Measurements from ENCODE around the gene HMGA1. TPM values are rescaled to one million over a fixed set of nuclear protein-coding genes. Genes with fewer than 3 reads are reported as not detected.

The HMGA1 gene
- total and polyA plus RNA-seq, 2 of the 13 experiments (the other 11 are each of a cell fraction or from before 2014, with no cell fraction given): 117 to 145 TPM

- no peak overlapping the region for H3K4me3 ChIP-seq (replicated peaks in 1 of 3; ENCODE audit: insufficient read depth in 1 of 3, low read depth in 2 of 3, low read length in 3 of 3)
- no peak for DNase-seq (ENCODE audit: low spot score)
- H2AFZ ChIP-seq (ENCODE audit: low read length): no peak overlapping the region
- no peaks in the 10 kb centered on the region for H3K9me3 ChIP-seq (ENCODE audit: low read length)
- TF ChIP-seq ATF7 (IDR thresholded peaks at IDR 0.05): peak; percentile 72; the same call in 1 of the 2 replicates
- TF ChIP-seq ATF7 (CRISPR knock-in tag; IDR thresholded peaks at IDR 0.05): no peak
- no peak for TF ChIP-seq ELF4 (CRISPR knock-in tag; IDR thresholded peaks at IDR 0.05; ENCODE audit: borderline replicate concordance)
- TF ChIP-seq CREB1 (IDR thresholded peaks at IDR 0.05): peak; percentile 1; the same call in 1 of the 2 replicates
- no peak for TF ChIP-seq CREB1 (CRISPR knock-in tag; IDR thresholded peaks at IDR 0.05)
- no peak for TF ChIP-seq TAF1 (CRISPR knock-in tag; IDR thresholded peaks at IDR 0.05)
- no peaks in the 10 kb centered on the region for H3K79me2 ChIP-seq (ENCODE audit: insufficient read depth, low read length)
- H3K9ac ChIP-seq (ENCODE audit: insufficient read depth, low read depth, low read length): no peak overlapping the region
- no peak for ATAC-seq
- BruUV-seq (replicated peaks): no TSS peak
- in situ Hi-C loops (cut with HindIII; ENCODE audit: extremely low pct_ligation_motif_present, low pct_unique_long_range_greater_than_20kb) (no loop called here), intact Hi-C loops (cut with micrococcal nuclease; ENCODE audit: unreplicated experiment) (loop anchor here (2.0 kb wide), 1 partner anchor 35 kb away; the partner anchor contains the start of gene HMGA1)
- 71% methylated on average over 4 of the region's 4 CpGs for WGBS (ENCODE audit: low lambda C conversion rate)
- peaks cover 2 to 10% of the 10 kb centered on the region in 2 experiments; a peak in 3 of 5 replicates for H3K27me3 ChIP-seq (ENCODE audit: control insufficient read depth in 1 of 2, insufficient read depth in 2 of 2, low read length in 2 of 2)
- no peak overlapping the region for H3K4me2 ChIP-seq (ENCODE audit: low read depth, low read length)
- no peaks in the 10 kb centered on the region for H3K36me3 ChIP-seq (replicated peaks in 1 of 2; ENCODE audit: control insufficient read depth in 1 of 2, insufficient read depth in 2 of 2, low read length in 2 of 2)
- peaks cover 10% of the 10 kb centered on the region; the same call in 1 of the 2 replicates for H3K4me1 ChIP-seq (ENCODE audit: insufficient read depth, low read length)
- ChIA-PET CTCF (ENCODE audit: low intra/inter-chr PET ratio, low total read pairs) (no interaction called here), POLR2A (interaction anchor here (1.5 to 2.4 kb wide), 2 partner anchors 35 to 213 kb away, joined by 4 to 6 read pairs; partner anchors contain the start of gene HMGA1)
- no peak for FAIRE-seq
- no peaks in the 10 kb centered on the region for H4K20me1 ChIP-seq (ENCODE audit: insufficient read depth, low read length)
- no peak overlapping the region for H3K27ac ChIP-seq (ENCODE audit: extremely low read length, insufficient read depth, low read length)
Observed at GRCh38 chr6:34201455-34202107, 35.1 kb upstream of the HMGA1 start.

DNA sequence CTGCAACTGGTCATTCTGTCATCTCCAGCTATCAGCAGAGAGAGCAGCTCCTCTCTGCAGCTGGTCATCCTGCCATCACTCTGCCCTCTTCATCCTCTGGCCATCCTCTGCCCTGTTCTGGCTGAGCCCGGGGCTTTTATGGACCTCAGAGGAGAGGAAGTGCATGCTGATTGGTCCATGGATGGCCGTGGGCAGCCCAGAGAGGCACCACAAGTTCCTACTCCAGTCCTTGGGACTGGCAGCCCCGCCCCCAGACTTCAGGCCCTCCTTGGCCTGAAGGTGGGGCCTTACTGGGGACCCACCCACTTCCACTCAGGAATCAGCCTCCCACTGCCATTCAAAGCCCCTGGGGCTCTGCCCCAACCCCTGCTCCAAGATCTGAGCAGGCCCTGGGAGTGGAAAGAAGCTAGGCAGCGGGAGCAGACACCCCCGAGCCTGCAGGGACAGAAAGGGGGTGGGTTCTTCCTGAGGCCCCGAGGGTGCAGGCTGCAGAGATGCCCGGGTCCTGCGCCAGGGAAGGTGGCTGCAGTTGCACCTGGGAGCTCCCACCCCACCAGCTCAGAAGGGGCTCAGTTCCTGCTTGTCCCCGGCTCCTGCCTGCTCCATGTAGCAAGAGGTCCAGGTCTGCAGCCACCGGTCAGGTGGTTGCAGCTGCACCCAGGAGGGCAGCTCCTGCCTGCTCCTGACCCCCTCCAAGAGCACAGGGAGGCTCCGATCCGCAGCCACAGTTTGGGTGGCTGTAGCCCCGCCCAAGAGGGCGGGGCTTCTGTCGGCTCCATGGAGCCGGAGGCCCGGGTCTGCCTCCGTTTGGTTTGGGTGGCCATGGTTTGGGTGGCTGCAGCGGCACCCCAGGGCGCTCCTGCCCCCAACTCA, 34.1 kb upstream of the HMGA1 start:
- peak; percentile 71 for ATAC-seq
- Histone ChIP-seq H2AFZ (ENCODE audit: low read length) (no peak overlapping the region), H3K9ac (ENCODE audit: insufficient read depth, low read depth, low read length) (no peak overlapping the region), H3K27ac (ENCODE audit: extremely low read length, insufficient read depth, low read length) (no peak overlapping the region), H3K4me1 (ENCODE audit: insufficient read depth, low read length) (peaks cover 6% of the 10 kb centered on the region; the same call in 1 of the 2 replicates), H3K27me3 (ENCODE audit: control insufficient read depth in 1 of 2, insufficient read depth in 2 of 2, low read length in 2 of 2) (peaks cover under 1 to 17% of the 10 kb centered on the region in 2 experiments; a peak in 3 of 5 replicates), H3K36me3 (replicated peaks in 1 of 2; ENCODE audit: control insufficient read depth in 1 of 2, insufficient read depth in 2 of 2, low read length in 2 of 2) (no peaks in the 10 kb centered on the region), H3K4me2 (ENCODE audit: low read depth, low read length) (peak overlapping the region; percentile 59), H4K20me1 (ENCODE audit: insufficient read depth, low read length) (no peaks in the 10 kb centered on the region), H3K4me3 (replicated peaks in 1 of 3; ENCODE audit: insufficient read depth in 1 of 3, low read depth in 2 of 3, low read length in 3 of 3) (peak overlapping the region in 2 of 3 experiments; percentile 3 to 45; a peak in 2 of 6 replicates), H3K9me3 (ENCODE audit: low read length) (no peaks in the 10 kb centered on the region), H3K79me2 (ENCODE audit: insufficient read depth, low read length) (no peaks in the 10 kb centered on the region)
- DNase-seq (ENCODE audit: low spot score): no peak
- POLR2A ChIA-PET: interaction anchor here (1.5 to 2.4 kb wide), 2 partner anchors 34 to 212 kb away, joined by 4 to 6 read pairs; partner anchors contain the start of gene HMGA1
- intact Hi-C loops (cut with micrococcal nuclease; ENCODE audit: unreplicated experiment): no loop called here
- 11% methylated on average over 8 of the region's 20 CpGs for WGBS (ENCODE audit: low lambda C conversion rate)
- no peak for FAIRE-seq
- CTCF ChIA-PET (ENCODE audit: low intra/inter-chr PET ratio, low total read pairs): no interaction called here
- in situ Hi-C loops (cut with HindIII; ENCODE audit: extremely low pct_ligation_motif_present, low pct_unique_long_range_greater_than_20kb): no loop called here
- BruUV-seq (replicated peaks): no TSS peak
- no peak for TF ChIP-seq ONECUT2 (CRISPR knock-in tag; IDR thresholded peaks at IDR 0.05)
- no peak for TF ChIP-seq FOXM1 (CRISPR knock-in tag; IDR thresholded peaks at IDR 0.05)
- TF ChIP-seq, protein P1, sequence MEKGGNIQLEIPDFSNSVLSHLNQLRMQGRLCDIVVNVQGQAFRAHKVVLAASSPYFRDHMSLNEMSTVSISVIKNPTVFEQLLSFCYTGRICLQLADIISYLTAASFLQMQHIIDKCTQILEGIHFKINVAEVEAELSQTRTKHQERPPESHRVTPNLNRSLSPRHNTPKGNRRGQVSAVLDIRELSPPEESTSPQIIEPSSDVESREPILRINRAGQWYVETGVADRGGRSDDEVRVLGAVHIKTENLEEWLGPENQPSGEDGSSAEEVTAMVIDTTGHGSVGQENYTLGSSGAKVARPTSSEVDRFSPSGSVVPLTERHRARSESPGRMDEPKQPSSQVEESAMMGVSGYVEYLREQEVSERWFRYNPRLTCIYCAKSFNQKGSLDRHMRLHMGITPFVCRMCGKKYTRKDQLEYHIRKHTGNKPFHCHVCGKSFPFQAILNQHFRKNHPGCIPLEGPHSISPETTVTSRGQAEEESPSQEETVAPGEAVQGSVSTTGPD (CRISPR knock-in tag; IDR thresholded peaks at IDR 0.05): no peak
- no peak for TF ChIP-seq FOSL1 (CRISPR knock-in tag; IDR thresholded peaks at IDR 0.05; ENCODE audit: borderline replicate concordance)
- TF ChIP-seq, protein P2, sequence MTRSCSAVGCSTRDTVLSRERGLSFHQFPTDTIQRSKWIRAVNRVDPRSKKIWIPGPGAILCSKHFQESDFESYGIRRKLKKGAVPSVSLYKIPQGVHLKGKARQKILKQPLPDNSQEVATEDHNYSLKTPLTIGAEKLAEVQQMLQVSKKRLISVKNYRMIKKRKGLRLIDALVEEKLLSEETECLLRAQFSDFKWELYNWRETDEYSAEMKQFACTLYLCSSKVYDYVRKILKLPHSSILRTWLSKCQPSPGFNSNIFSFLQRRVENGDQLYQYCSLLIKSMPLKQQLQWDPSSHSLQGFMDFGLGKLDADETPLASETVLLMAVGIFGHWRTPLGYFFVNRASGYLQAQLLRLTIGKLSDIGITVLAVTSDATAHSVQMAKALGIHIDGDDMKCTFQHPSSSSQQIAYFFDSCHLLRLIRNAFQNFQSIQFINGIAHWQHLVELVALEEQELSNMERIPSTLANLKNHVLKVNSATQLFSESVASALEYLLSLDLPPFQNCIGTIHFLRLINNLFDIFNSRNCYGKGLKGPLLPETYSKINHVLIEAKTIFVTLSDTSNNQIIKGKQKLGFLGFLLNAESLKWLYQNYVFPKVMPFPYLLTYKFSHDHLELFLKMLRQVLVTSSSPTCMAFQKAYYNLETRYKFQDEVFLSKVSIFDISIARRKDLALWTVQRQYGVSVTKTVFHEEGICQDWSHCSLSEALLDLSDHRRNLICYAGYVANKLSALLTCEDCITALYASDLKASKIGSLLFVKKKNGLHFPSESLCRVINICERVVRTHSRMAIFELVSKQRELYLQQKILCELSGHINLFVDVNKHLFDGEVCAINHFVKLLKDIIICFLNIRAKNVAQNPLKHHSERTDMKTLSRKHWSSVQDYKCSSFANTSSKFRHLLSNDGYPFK (CRISPR knock-in tag; IDR thresholded peaks at IDR 0.05; ENCODE audit: borderline replicate concordance): peak; percentile 21; the same call in 1 of the 2 replicates
- TF ChIP-seq ZFP41 (CRISPR knock-in tag; IDR thresholded peaks at IDR 0.05; ENCODE audit: borderline replicate concordance): no peak

Measured in HepG2 (cell line).